IMR-90 (cell line): ENCODE results near the gene SHISA3. TPM values are rescaled to one million over a fixed set of nuclear protein-coding genes. Genes with fewer than 3 reads are reported as not detected.

Source experiments
- ATAC-seq: fragments of 200-7000 bp; cut with Tn5 transposase; 2 replicates; pipeline ENCODE4 v1.9.1; 2020; ENCODE audit warnings: low read depth, mild to moderate bottlenecking, moderate library complexity
- BruUV-seq: library from RNA; stranded (reverse); fragments of 400-500 nt; replicated peaks from 2 replicates; lab custom pipeline; 2021; lab: Mats Ljungman, UMichigan
- CTCF ChIA-PET: fragments of 300-600 bp; formaldehyde crosslinking; extraction: SDS; loops from one replicate; lab custom pipeline; 2021; ENCODE audit warnings: antibody characterized with exemption; lab: Yijun Ruan, JAX
- POLR2A ChIA-PET: fragments of 300-600 bp; sonication (Branson Sonifier 250); formaldehyde crosslinking; loops from one replicate; lab custom pipeline; 2022; ENCODE audit warnings: antibody characterized with exemption; ENCODE audit not compliant: unreplicated experiment; lab: Charles Lee
- DNase-seq: peaks from one replicate; pipeline ENCODE4 v3.0.0; 2013
- H2AFZ ChIP-seq: replicated peaks from 2 replicates; pipeline ENCODE3; 2013; ENCODE audit warnings: low read length, mild to moderate bottlenecking; ENCODE audit not compliant: poor library complexity
- H2AK5ac ChIP-seq: 2 replicates; pipeline ENCODE4 v1.6.1; 2013; ENCODE audit warnings: low read depth, low read length, inconsistent platforms
- H2AK9ac ChIP-seq: replicated peaks from 2 replicates; pipeline ENCODE3; 2013; ENCODE audit warnings: mild to moderate bottlenecking, low read depth, low read length, moderate library complexity; ENCODE audit not compliant: poor library complexity
- H2BK120ac ChIP-seq: 2 replicates; pipeline ENCODE4 v1.6.1; 2013; ENCODE audit warnings: low read depth, low read length, inconsistent platforms
- H2BK15ac ChIP-seq: 3 replicates; pipeline ENCODE4 v1.6.1; 2013; ENCODE audit warnings: low read depth, low read length, inconsistent platforms
- H2BK20ac ChIP-seq: 2 replicates; pipeline ENCODE4 v1.6.1; 2013; ENCODE audit warnings: low read depth, mild to moderate bottlenecking, inconsistent platforms, low read length, moderate library complexity
- H2BK5ac ChIP-seq: 2 replicates; pipeline ENCODE4 v1.6.1; 2013; ENCODE audit warnings: mild to moderate bottlenecking, low read depth, low read length, inconsistent platforms; ENCODE audit not compliant: poor library complexity, severe bottlenecking
- H3K14ac ChIP-seq: replicated peaks from 2 replicates; pipeline ENCODE4 v1.6.1; 2013; ENCODE audit warnings: low read depth, low read length, inconsistent platforms
- H3K18ac ChIP-seq: 2 replicates; pipeline ENCODE4 v1.6.1; 2013; ENCODE audit warnings: low read depth, low read length, control low read depth
- H3K23ac ChIP-seq: 2 replicates; pipeline ENCODE4 v1.6.1; 2013; ENCODE audit warnings: low read depth, low read length, inconsistent platforms
- H3K27ac ChIP-seq: 2 replicates; pipeline ENCODE4 v1.5.1; 2013; ENCODE audit warnings: mild to moderate bottlenecking, control low read depth, low read length; ENCODE audit not compliant: insufficient read depth
- H3K27me3 ChIP-seq: 2 replicates; pipeline ENCODE4 v1.6.1; 2013; ENCODE audit warnings: low read length; ENCODE audit not compliant: control insufficient read depth, insufficient read depth
- H3K36me3 ChIP-seq: 2 replicates; pipeline ENCODE4 v1.6.1; 2013; ENCODE audit warnings: low read length, mixed read lengths; ENCODE audit not compliant: control insufficient read depth, insufficient read depth
- H3K4ac ChIP-seq: 2 replicates; pipeline ENCODE4 v1.6.1; 2013; ENCODE audit warnings: low read depth, low read length, inconsistent platforms
- H3K4me1 ChIP-seq: 2 replicates; pipeline ENCODE4 v1.6.1; 2013; ENCODE audit warnings: low read length, mixed read lengths; ENCODE audit not compliant: control insufficient read depth, insufficient read depth
- H3K4me2 ChIP-seq: 2 replicates; pipeline ENCODE4 v1.6.1; 2013; ENCODE audit warnings: low read depth, mild to moderate bottlenecking, control low read depth, low read length, moderate library complexity
- H3K4me3 ChIP-seq: 2 replicates; pipeline ENCODE4 v1.5.1; 2013; ENCODE audit warnings: low read depth, mild to moderate bottlenecking, control low read depth, low read length, moderate library complexity; ENCODE audit not compliant: insufficient read depth
- H3K56ac ChIP-seq: 2 replicates; pipeline ENCODE4 v1.6.1; 2013; ENCODE audit warnings: low read length, inconsistent platforms; ENCODE audit not compliant: insufficient read depth; ENCODE audit errors: extremely low read depth
- H3K79me1 ChIP-seq, 2 experiments: 2 replicates each; pipeline ENCODE4 v1.6.1; 2013; ENCODE audit warnings: low read length in 2 of 2, inconsistent platforms in 1 of 2, low read depth in 1 of 2
- H3K9ac ChIP-seq: 2 replicates; pipeline ENCODE4 v1.6.1; 2013; ENCODE audit warnings: low read depth, low read length, control low read depth
- H3K9me1 ChIP-seq: 2 replicates; pipeline ENCODE4 v1.6.1; 2013; ENCODE audit warnings: low read length, inconsistent platforms; ENCODE audit not compliant: insufficient read depth
- H3K9me3 ChIP-seq: 2 replicates; pipeline ENCODE4 v1.6.1; 2013; ENCODE audit warnings: low read length; ENCODE audit not compliant: control insufficient read depth, insufficient read depth
- H4K20me1 ChIP-seq: 2 replicates; pipeline ENCODE4 v1.6.1; 2013; ENCODE audit warnings: low read length, inconsistent platforms; ENCODE audit not compliant: insufficient read depth
- H4K5ac ChIP-seq: 2 replicates; pipeline ENCODE4 v1.6.1; 2013; ENCODE audit warnings: mild to moderate bottlenecking, low read depth, low read length, control low read depth
- H4K8ac ChIP-seq, 2 experiments: 2 replicates each; pipeline ENCODE4 v1.6.1; 2013; ENCODE audit warnings: low read depth in 2 of 2, low read length in 2 of 2, control low read depth in 1 of 2, inconsistent platforms in 1 of 2
- H4K91ac ChIP-seq: 2 replicates; pipeline ENCODE4 v1.6.1; 2013; ENCODE audit warnings: low read depth, low read length, inconsistent platforms; ENCODE audit not compliant: insufficient read depth
- BHLHE40 ChIP-seq: fragments of 150-350 bp; IDR thresholded peaks from 2 replicates; pipeline ENCODE4 v1.6.1; 2016; ENCODE audit warnings: mild to moderate bottlenecking, low read depth, low read length
- CEBPB ChIP-seq: IDR thresholded peaks from 2 replicates; pipeline ENCODE4 v1.6.1; 2012; ENCODE audit warnings: low read depth, low read length, improper control_type of control experiment
- CHD1 ChIP-seq: IDR thresholded peaks from 2 replicates; pipeline ENCODE4 v1.6.1; 2012; ENCODE audit warnings: low read depth, low read length, improper control_type of control experiment
- FOS ChIP-seq: fragments of 150-350 bp; IDR thresholded peaks from 2 replicates; pipeline ENCODE4 v1.6.1; 2016; ENCODE audit warnings: low read depth, low read length
- MAFK ChIP-seq: IDR thresholded peaks from 2 replicates; pipeline ENCODE4 v1.6.1; 2012; ENCODE audit warnings: low read depth, low read length, improper control_type of control experiment
- MAZ ChIP-seq: IDR thresholded peaks from 2 replicates; pipeline ENCODE4 v1.6.1; 2012; ENCODE audit warnings: low read depth, mild to moderate bottlenecking, low read length, improper control_type of control experiment, moderate library complexity, borderline replicate concordance
- MXI1 ChIP-seq: IDR thresholded peaks from 2 replicates; pipeline ENCODE4 v1.6.1; 2012; ENCODE audit warnings: low read depth, mild to moderate bottlenecking, low read length, moderate library complexity, borderline replicate concordance
- NFE2L2 ChIP-seq: fragments of 150-350 bp; IDR thresholded peaks from 2 replicates; pipeline ENCODE4 v1.6.1; 2016; ENCODE audit warnings: low read depth, mild to moderate bottlenecking, low read length
- POLR2A ChIP-seq: IDR thresholded peaks from 2 replicates; pipeline ENCODE4 v1.6.1; 2012; ENCODE audit warnings: mild to moderate bottlenecking, low read depth, low read length
- RAD21 ChIP-seq: IDR thresholded peaks from 2 replicates; pipeline ENCODE4 v1.6.1; 2012; ENCODE audit warnings: low read length, improper control_type of control experiment
- RCOR1 ChIP-seq: IDR thresholded peaks from 2 replicates; pipeline ENCODE4 v1.6.1; 2012; ENCODE audit warnings: mild to moderate bottlenecking, low read length, improper control_type of control experiment; ENCODE audit not compliant: insufficient replicate concordance
- RFX5 ChIP-seq: IDR thresholded peaks from 2 replicates; pipeline ENCODE4 v1.8.0; 2012; ENCODE audit warnings: low read depth, mild to moderate bottlenecking, low read length, moderate library complexity
- SMC3 ChIP-seq: fragments of 150-350 bp; IDR thresholded peaks from 2 replicates; pipeline ENCODE4 v1.6.1; 2016; ENCODE audit warnings: low read depth, mild to moderate bottlenecking, antibody characterized with exemption, low read length, moderate library complexity
- USF2 ChIP-seq: fragments of 150-350 bp; IDR thresholded peaks from 2 replicates; pipeline ENCODE4 v1.6.1; 2017; ENCODE audit warnings: mild to moderate bottlenecking, antibody characterized with exemption, low read length, low read depth
- WGBS, 2 experiments: methylation state at CpG; one replicate each; pipeline versions ENCODE4 v1.1.5 to v1.1.7; 2013; ENCODE audit warnings: missing lambda C conversion rate in 2 of 2; ENCODE audit not compliant: insufficient read length in 1 of 2; ENCODE audit errors: extremely low coverage in 2 of 2; 5-methylcytosine and 5-hydroxymethylcytosine counted together
- dilution Hi-C: fragments of 300-500 bp; cut with HindIII; formaldehyde crosslinking; loops from one replicate; pipeline ENCODE4 v1.14.3; 2018; ENCODE audit warnings: low sequenced_read_pairs; ENCODE audit not compliant: unreplicated experiment
- in situ Hi-C: fragments of 300-500 bp; cut with MboI; formaldehyde crosslinking; loops from 3 replicates; pipeline ENCODE4 v1.14.3; 2019; ENCODE audit warnings: low sequenced_read_pairs, inconsistent platforms, mixed read lengths
- intact Hi-C: fragments of 100-400 bp; cut with micrococcal nuclease; formaldehyde crosslinking; loops from 2 replicates; pipeline ENCODE4 v1.10.0; 2022
- polyA plus RNA-seq, 3 experiments: library from polyadenylated mRNA; depleted of rRNA; stranded (reverse); fragments of >200 nt; gene quantifications; 2 replicates each; pipeline ENCODE4 v1.2.3, GENCODE V29; 2012; ENCODE audit warnings: low replicate concordance in 1 of 3
- total RNA-seq: library from RNA; depleted of rRNA; stranded (reverse); fragments of >200 nt; gene quantifications from 2 replicates; pipeline ENCODE4 v1.2.3, GENCODE V29; 2012
- TF ChIP-seq, protein P1 (sequence below): fragments of 150-350 bp; IDR thresholded peaks from 2 replicates; pipeline ENCODE4 v1.6.1; 2016; ENCODE audit warnings: low read depth, mild to moderate bottlenecking, low read length, moderate library complexity, borderline replicate concordance
- TF ChIP-seq, protein P2 (sequence below): conservative IDR thresholded peaks from 2 replicates; pipeline ENCODE4 v1.5.1; 2012; ENCODE audit warnings: mild to moderate bottlenecking, low read depth, low read length, improper control_type of control experiment

SHISA3 gene
- total and polyA plus RNA-seq, 2 of the 4 experiments (the other 2 are of a cell fraction) = 0.18 to 0.77 TPM

DNA sequence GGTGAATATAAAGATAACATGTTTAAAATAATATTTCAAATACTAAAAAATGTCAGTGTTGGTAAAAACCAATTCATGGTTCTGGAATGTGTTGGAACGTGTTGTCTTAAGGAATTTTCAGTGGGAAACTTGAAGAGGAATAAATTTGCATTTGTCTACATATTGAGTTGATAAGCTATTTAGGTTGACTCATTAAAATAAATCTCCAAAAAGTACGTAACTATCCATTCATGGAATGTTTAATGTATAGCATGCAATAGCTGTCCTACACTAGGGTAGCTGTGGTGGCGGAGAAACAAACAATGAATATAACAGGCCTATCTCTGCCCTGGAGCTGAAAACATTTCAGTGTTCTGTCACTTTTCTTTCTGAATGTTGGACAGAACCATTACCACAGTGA lies 20.3 kb downstream of the SHISA3 start:
- Histone ChIP-seq H2BK5ac (peak overlapping the region; percentile 84), H3K27me3 (no peaks in the 10 kb centered on the region), H3K56ac (peak overlapping the region; percentile 8; the same call in 1 of the 2 replicates), H3K4ac (peak overlapping the region; percentile 91; the same call in 1 of the 2 replicates), H3K4me3 (no peak overlapping the region), H3K36me3 (no peaks in the 10 kb centered on the region), H2BK20ac (peak overlapping the region; percentile 92; the same call in 1 of the 2 replicates), H4K8ac (no peak overlapping the region), H3K27ac (peak overlapping the region; percentile 83; the same call in 1 of the 2 replicates), H3K4me2 (peak overlapping the region; percentile 16; the same call in 1 of the 2 replicates), H3K23ac (no peak overlapping the region), H2AK5ac (no peak overlapping the region), H4K5ac (no peak overlapping the region; the same call in 1 of the 2 replicates), H2BK120ac (peak overlapping the region; percentile 82; the same call in 1 of the 2 replicates), H4K20me1 (no peaks in the 10 kb centered on the region), H3K18ac (peak overlapping the region; percentile 20), H3K9me1 (peaks cover 6% of the 10 kb centered on the region), H2BK15ac (peak overlapping the region; percentile 6; the same call in 1 of the 3 replicates), H3K9me3 (no peaks in the 10 kb centered on the region), H3K79me1 (no peaks in the 10 kb centered on the region), H4K91ac (no peak overlapping the region), H3K4me1 (peaks cover 7% of the 10 kb centered on the region), H2AFZ (no peak overlapping the region), H3K9ac (no peak overlapping the region), H2AK9ac (no peak overlapping the region), H3K14ac (0 out of 2 replicates have a peak overlapping the region, but pooled peaks have one; percentile 64)
- ChIA-PET POLR2A (no interaction called here), CTCF (interaction anchor here (0.6 kb wide), 1 partner anchor 43 kb away, joined by 3 read pairs; no protein-coding TSS in a partner anchor)
- BruUV-seq = no TSS peak
- dilution Hi-C loops = no loop called here
- in situ Hi-C loops = no loop called here
- WGBS, 2 experiments = no CpG with 5 or more reads among the region's 3 CpGs
- TF ChIP-seq MXI1 (no peak), SMC3 (no peak), RCOR1 (no peak), USF2 (no peak), BHLHE40 (no peak; the same call in 1 of the 2 replicates), RAD21 (no peak), NFE2L2 (no peak), CEBPB (no peak), RFX5 (no peak), MAZ (no peak), CHD1 (no peak), MAFK (no peak), POLR2A (no peak), FOS (no peak)
- TF ChIP-seq, protein P1, sequence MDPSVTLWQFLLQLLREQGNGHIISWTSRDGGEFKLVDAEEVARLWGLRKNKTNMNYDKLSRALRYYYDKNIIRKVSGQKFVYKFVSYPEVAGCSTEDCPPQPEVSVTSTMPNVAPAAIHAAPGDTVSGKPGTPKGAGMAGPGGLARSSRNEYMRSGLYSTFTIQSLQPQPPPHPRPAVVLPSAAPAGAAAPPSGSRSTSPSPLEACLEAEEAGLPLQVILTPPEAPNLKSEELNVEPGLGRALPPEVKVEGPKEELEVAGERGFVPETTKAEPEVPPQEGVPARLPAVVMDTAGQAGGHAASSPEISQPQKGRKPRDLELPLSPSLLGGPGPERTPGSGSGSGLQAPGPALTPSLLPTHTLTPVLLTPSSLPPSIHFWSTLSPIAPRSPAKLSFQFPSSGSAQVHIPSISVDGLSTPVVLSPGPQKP = no peak
- TF ChIP-seq, protein P2, sequence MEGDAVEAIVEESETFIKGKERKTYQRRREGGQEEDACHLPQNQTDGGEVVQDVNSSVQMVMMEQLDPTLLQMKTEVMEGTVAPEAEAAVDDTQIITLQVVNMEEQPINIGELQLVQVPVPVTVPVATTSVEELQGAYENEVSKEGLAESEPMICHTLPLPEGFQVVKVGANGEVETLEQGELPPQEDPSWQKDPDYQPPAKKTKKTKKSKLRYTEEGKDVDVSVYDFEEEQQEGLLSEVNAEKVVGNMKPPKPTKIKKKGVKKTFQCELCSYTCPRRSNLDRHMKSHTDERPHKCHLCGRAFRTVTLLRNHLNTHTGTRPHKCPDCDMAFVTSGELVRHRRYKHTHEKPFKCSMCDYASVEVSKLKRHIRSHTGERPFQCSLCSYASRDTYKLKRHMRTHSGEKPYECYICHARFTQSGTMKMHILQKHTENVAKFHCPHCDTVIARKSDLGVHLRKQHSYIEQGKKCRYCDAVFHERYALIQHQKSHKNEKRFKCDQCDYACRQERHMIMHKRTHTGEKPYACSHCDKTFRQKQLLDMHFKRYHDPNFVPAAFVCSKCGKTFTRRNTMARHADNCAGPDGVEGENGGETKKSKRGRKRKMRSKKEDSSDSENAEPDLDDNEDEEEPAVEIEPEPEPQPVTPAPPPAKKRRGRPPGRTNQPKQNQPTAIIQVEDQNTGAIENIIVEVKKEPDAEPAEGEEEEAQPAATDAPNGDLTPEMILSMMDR = no peak
- ATAC-seq = peak; percentile 42; the same call in 1 of the 2 replicates
- peak; percentile 43 for DNase-seq
- intact Hi-C loops = loop anchor here (10.0 kb wide), 1 partner anchor 67 kb away; no protein-coding TSS in a partner anchor
